GM21717 (cell line): ENCODE results near the gene OR8B12.
"Not testable (repeated sequence)": the region's sequence is repeated elsewhere in the genome, so short reads cannot be mapped to it uniquely, and the experiment has no call there.

Experiments
- ATAC-seq: cut with Tn5 transposase; IDR thresholded peaks from one replicate; pipeline ENCODE4 v1.9.1; 2021; ENCODE audit warnings: mild to moderate bottlenecking, moderate library complexity; ENCODE audit not compliant: unreplicated experiment

Gene OR8B12

GRCh38 chr11:124533626-124534025 lies 9.8 kb downstream of the OR8B12 start:
- ATAC-seq = no peak

GRCh38 chr11:124520550-124520854 lies 23.0 kb downstream of the OR8B12 start:
- no peak for ATAC-seq

- ATAC-seq = no peak
These were observed 23.5 kb downstream of the OR8B12 start for GRCh38 chr11:124519850-124520549.

- ATAC-seq = no peak
These were observed 24.4 kb downstream of the OR8B12 start for GRCh38 chr11:124518989-124519451.

- ATAC-seq = no peak
These were observed 26.1 kb downstream of the OR8B12 start for GRCh38 chr11:124517314-124517713.

- not testable (repeated sequence) for ATAC-seq
These were observed 28.8 kb downstream of the OR8B12 start for GRCh38 chr11:124514675-124515074.

- ATAC-seq = no peak
These were observed 29.3 kb downstream of the OR8B12 start for GRCh38 chr11:124514131-124514530.

- no peak for ATAC-seq
These were observed 31.7 kb downstream of the OR8B12 start for GRCh38 chr11:124511745-124512144.

- ATAC-seq = no peak
These were observed 33.2 kb downstream of the OR8B12 start for GRCh38 chr11:124510279-124510678.

- ATAC-seq = no peak
These were observed 43.7 kb downstream of the OR8B12 start for GRCh38 chr11:124499711-124500110.

- no peak for ATAC-seq
These were observed 50.3 kb downstream of the OR8B12 start for GRCh38 chr11:124493016-124493655.
